PFSK-1 (cell line): ENCODE data around the gene SLC26A6.

Experiments
- FOXP2 ChIP-seq: optimal IDR thresholded peaks from 2 replicates; pipeline ENCODE3; 2011; ENCODE audit warnings: borderline replicate concordance, control low read depth, inconsistent platforms; ENCODE audit not compliant: insufficient read depth; ENCODE audit errors: extremely low read length, extremely low read depth
- POLR2AphosphoS5 ChIP-seq: IDR thresholded peaks from 2 replicates; pipeline ENCODE4 v1.6.1; 2012; ENCODE audit warnings: low read depth, mild to moderate bottlenecking, control low read depth, low read length, moderate library complexity
- REST ChIP-seq, 2 experiments: IDR thresholded peaks; 2 replicates each; pipeline versions ENCODE4 v1.6.1 to v1.8.0; 2011 to 2012; ENCODE audit warnings: low read depth in 2 of 2, low read length in 2 of 2, control low read depth in 1 of 2, inconsistent platforms in 1 of 2, mild to moderate bottlenecking in 1 of 2, moderate library complexity in 1 of 2; ENCODE audit not compliant: insufficient read depth in 1 of 2
- SIN3A ChIP-seq: IDR thresholded peaks from 2 replicates; pipeline ENCODE4 v1.6.1; 2012; ENCODE audit warnings: mild to moderate bottlenecking, low read length, moderate library complexity, borderline replicate concordance; ENCODE audit not compliant: insufficient read depth
- TAF1 ChIP-seq: IDR thresholded peaks from 2 replicates; pipeline ENCODE4 v1.6.1; 2012; ENCODE audit warnings: low read length, control low read depth, borderline replicate concordance; ENCODE audit not compliant: insufficient read depth

Gene SLC26A6

DNA sequence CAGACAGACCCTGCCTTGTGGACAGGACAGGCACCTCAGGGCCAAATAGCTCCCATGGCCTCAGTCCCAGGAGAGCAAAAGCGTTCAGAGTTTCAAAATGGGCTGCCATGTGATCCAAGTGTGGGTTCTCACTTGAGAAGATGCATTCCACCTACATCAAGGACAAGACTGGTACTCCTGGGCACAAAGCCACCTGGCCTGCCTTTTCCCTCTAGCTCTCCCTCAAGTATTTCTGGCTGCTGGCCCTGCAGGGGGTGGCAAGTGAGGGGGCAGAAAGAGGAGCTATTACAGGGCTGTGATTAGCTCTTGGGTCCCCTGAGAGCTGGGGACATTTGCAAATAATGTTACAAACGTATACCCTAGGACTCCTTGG is 33.7 kb downstream of the SLC26A6 start:
- TF ChIP-seq FOXP2 = no peak
- TF ChIP-seq TAF1 = no peak
- TF ChIP-seq POLR2AphosphoS5 = no peak
- no peak for TF ChIP-seq SIN3A
- no peak for TF ChIP-seq REST (IDR thresholded peaks at IDR 0.05; ENCODE audit: insufficient read depth in 1 of 2, low read depth in 2 of 2, low read length in 2 of 2)

GRCh38 chr3:48600711-48601621 is 34.3 kb downstream of the SLC26A6 start:
- TF ChIP-seq TAF1 = no peak
- no peak for TF ChIP-seq SIN3A
- TF ChIP-seq FOXP2 = no peak
- TF ChIP-seq POLR2AphosphoS5 = no peak

DNA sequence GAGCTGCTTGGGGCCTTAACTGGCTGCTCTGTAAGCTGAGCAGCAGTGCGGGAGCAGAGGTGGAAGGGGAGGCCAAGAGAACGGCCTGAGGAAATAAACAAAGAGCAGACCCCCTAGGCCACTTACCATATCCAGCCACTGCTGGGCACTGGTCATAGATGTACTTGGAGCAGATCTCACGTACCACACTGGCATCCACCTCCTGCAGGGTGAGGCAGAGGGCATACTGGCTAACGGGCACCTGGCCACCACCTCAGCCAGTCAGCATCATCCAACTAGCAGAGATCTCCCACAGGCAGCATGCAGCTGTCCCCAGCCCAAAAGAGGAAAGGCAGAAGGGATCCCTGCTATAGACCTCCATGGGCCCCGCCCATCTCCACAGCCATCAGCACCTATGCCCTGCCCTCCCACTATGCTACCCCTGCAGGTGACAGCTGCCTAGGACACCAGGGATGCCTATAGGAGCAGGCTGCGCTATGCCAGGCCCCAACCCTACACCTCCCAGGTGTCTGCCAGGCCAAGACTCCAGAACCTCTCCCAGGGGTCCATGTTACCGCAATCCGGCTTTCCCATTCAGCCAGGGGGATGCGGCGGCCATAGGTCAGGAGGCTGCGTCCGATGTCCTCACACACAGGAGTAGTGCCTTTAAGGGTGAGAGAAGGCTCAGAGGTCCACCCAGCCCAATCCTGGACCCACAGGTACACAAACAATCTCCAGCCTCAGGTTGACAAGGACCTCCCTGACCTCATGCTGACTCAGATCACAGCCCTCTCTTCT is 35.6 kb downstream of the SLC26A6 start:
- TF ChIP-seq POLR2AphosphoS5 (no peak), FOXP2 (no peak), SIN3A (no peak), REST (IDR thresholded peaks at IDR 0.05; ENCODE audit: insufficient read depth in 1 of 2, low read depth in 2 of 2, low read length in 2 of 2) (no peak), TAF1 (no peak)

GRCh38 chr3:48599077-48599501 is 36.2 kb downstream of the SLC26A6 start:
- TF ChIP-seq FOXP2 = no peak
- TF ChIP-seq TAF1 = no peak
- no peak for TF ChIP-seq REST (IDR thresholded peaks at IDR 0.05; ENCODE audit: insufficient read depth in 1 of 2, low read depth in 2 of 2, low read length in 2 of 2)
- no peak for TF ChIP-seq SIN3A
- TF ChIP-seq POLR2AphosphoS5 = no peak

- TF ChIP-seq POLR2AphosphoS5 (no peak), SIN3A (no peak), TAF1 (no peak), FOXP2 (no peak), REST (IDR thresholded peaks at IDR 0.05; ENCODE audit: insufficient read depth in 1 of 2, low read depth in 2 of 2, low read length in 2 of 2) (no peak)
These were observed 36.8 kb downstream of the SLC26A6 start for GRCh38 chr3:48598323-48599076.
